Naive thymus-derived CD4-positive, alpha-beta T cell (primary cell): ENCODE results near the gene SMAP2. TPM values are rescaled to one million over a fixed set of nuclear protein-coding genes. Genes with fewer than 3 reads are reported as not detected.
"Not testable (repeated sequence)": the region's sequence is repeated elsewhere in the genome, so short reads cannot be mapped to it uniquely, and the experiment has no call there.

Experiments
- ATAC-seq: fragments of 150-1000 bp; cut with Tn5 transposase; 2 replicates; pipeline ENCODE4 v1.10.0; 2021; ENCODE audit warnings: mild to moderate bottlenecking, moderate library complexity
- CTCF ChIA-PET: fragments of 350-600 bp; sonication (Branson Sonifier 250); formaldehyde crosslinking; loops from one replicate; lab custom pipeline; 2021; ENCODE audit warnings: antibody characterized with exemption; lab: Charles Lee
- POLR2A ChIA-PET: fragments of 350-600 bp; sonication (Branson Sonifier 250); formaldehyde crosslinking; loops from one replicate; lab custom pipeline; 2021; ENCODE audit warnings: antibody characterized with exemption, inconsistent platforms; lab: Charles Lee
- DNase-seq, 9 donors: peaks; one replicate each; pipeline versions ENCODE4 v3.0.0 to v3.0.0-alpha.2; 2020 to 2022; ENCODE audit warnings: mixed read lengths in 1 of 9
- H3K27ac ChIP-seq: one replicate; pipeline ENCODE4 v1.7.0; 2013; ENCODE audit warnings: mild to moderate bottlenecking, low read depth, low read length, moderate library complexity
- H3K27me3 ChIP-seq, 2 donors: one replicate each; pipeline ENCODE4 v1.7.0; 2013; ENCODE audit warnings: low read length in 2 of 2, mild to moderate bottlenecking in 2 of 2, moderate library complexity in 2 of 2; ENCODE audit not compliant: control insufficient read depth in 2 of 2, insufficient read depth in 2 of 2
- H3K36me3 ChIP-seq, 3 experiments: 1 replicate in 2 of 3; 2 replicates in 1 of 3; pipeline ENCODE4 v1.7.0; 2013; ENCODE audit warnings: low read length in 3 of 3, mild to moderate bottlenecking in 3 of 3, moderate library complexity in 1 of 3; ENCODE audit not compliant: insufficient read depth in 3 of 3, control insufficient read depth in 2 of 3
- H3K4me1 ChIP-seq, 2 donors: one replicate each; pipeline ENCODE4 v1.7.0; 2013; ENCODE audit warnings: low read length in 2 of 2, mild to moderate bottlenecking in 2 of 2, moderate library complexity in 1 of 2; ENCODE audit not compliant: control insufficient read depth in 2 of 2, insufficient read depth in 2 of 2
- H3K4me3 ChIP-seq: 2 replicates; pipeline ENCODE4 v1.7.0; 2013; ENCODE audit warnings: mild to moderate bottlenecking, low read length
- H3K9me3 ChIP-seq, 3 experiments: 1 replicate in 2 of 3; 2 replicates in 1 of 3; pipeline ENCODE4 v1.7.0; 2013; ENCODE audit warnings: low read length in 3 of 3; ENCODE audit not compliant: control insufficient read depth in 2 of 3
- H3K27ac Mint-ChIP-seq, 9 donors: one replicate each; pipeline ENCODE4 v1.8.0; 2020 to 2022; ENCODE audit warnings: mixed read lengths in 9 of 9, mild to moderate bottlenecking in 8 of 9, moderate library complexity in 5 of 9, inconsistent platforms in 2 of 9
- H3K27me3 Mint-ChIP-seq, 5 donors: one replicate each; pipeline ENCODE4 v1.8.0; 2021 to 2022; ENCODE audit warnings: mixed read lengths in 5 of 5, mild to moderate bottlenecking in 1 of 5
- H3K36me3 Mint-ChIP-seq, 5 donors: one replicate each; pipeline ENCODE4 v1.8.0; 2020 to 2022; ENCODE audit warnings: mixed read lengths in 5 of 5, mild to moderate bottlenecking in 3 of 5, inconsistent platforms in 1 of 5
- H3K4me1 Mint-ChIP-seq, 7 donors: one replicate each; pipeline ENCODE4 v1.8.0; 2020 to 2022; ENCODE audit warnings: mixed read lengths in 7 of 7, mild to moderate bottlenecking in 3 of 7, inconsistent platforms in 1 of 7
- H3K4me3 Mint-ChIP-seq, 10 donors: one replicate each; pipeline ENCODE4 v1.8.0; 2020 to 2022; ENCODE audit warnings: mild to moderate bottlenecking in 10 of 10, mixed read lengths in 10 of 10, moderate library complexity in 6 of 10, inconsistent platforms in 2 of 10
- H3K9me3 Mint-ChIP-seq, 11 donors: one replicate each; pipeline ENCODE4 v1.8.0; 2020 to 2022; ENCODE audit warnings: mixed read lengths in 11 of 11, mild to moderate bottlenecking in 4 of 11, inconsistent platforms in 1 of 11, moderate library complexity in 1 of 11
- intact Hi-C, 2 donors: fragments of 100-400 bp; cut with micrococcal nuclease; formaldehyde crosslinking; loops; one replicate each; pipeline ENCODE4 v1.15.1; 2023
- polyA plus RNA-seq, 2 donors: library from polyadenylated mRNA; unstranded; fragments of 300-500 nt; fragmentation: Illumina TruSeq; gene quantifications; one replicate each; pipeline ENCODE4 v1.2.3, GENCODE V29; 2021
- total RNA-seq, 6 experiments: library from RNA in 5 of 6; stranded (reverse) in 5 of 6; gene quantifications; 1 replicate in 5 of 6; 2 replicates in 1 of 6; pipeline ENCODE4 v1.2.3 and lab custom pipeline; 2021 to 2026

SMAP2 gene
- total and polyA plus RNA-seq, 7 experiments from 2014 or later: 144 to 542 (median 203) TPM

DNA sequence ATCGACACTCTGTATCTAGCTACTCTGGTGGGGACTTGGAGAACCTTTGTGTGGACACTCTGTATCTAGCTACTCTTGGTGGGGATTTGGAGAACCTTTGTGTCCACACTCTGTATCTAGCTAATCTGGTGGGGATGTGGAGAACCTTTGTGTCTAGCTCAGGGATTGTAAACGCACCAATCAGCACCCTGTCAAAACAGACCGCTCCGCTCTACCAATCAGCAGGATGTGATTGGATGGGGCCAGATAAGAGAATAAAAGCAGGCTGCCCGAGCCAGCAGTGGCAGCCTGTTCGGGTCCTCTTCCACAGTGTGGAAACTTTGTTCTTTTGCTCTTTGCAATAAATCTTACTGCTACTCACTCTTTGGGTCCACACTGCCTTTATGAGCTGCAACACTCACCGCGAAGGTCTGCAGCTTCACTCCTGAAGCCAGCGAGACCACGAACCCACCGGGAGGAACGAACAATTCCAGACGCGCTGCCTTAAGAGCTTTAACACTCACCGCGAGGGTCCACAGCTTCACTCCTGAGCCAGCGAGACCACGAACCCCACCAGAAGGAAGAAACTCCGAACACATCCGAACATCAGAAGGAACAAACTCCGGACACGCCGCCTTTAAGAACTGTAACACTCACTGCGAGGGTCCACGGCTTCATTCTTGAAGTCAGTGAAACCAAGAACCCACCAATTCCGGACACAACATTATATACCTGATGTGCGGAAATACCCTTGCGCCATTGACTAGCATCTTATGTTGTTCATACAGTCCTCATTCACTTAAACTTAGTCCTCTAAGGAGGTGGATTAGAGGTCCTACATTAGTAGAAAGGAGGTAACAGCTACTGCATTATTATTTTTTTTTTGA is 15.2 kb downstream of the SMAP2 start:
- H3K4me1 ChIP-seq: peaks cover 85 to 87% of the 10 kb centered on the region in 2 donors
- ChIA-PET CTCF (interaction anchor here (0.8 to 3.3 kb wide), 7 partner anchors 9 to 47 kb away, joined by 3 to 16 read pairs (median 4); no protein-coding TSS in a partner anchor), POLR2A (interaction anchor here (0.8 to 16.0 kb wide), 6 partner anchors 10 to 327 kb away, joined by 3 to 408 read pairs (median 4); partner anchors contain the start of gene SMAP2)
- not testable (repeated sequence) for H3K9me3 ChIP-seq, H3K27me3 Mint-ChIP-seq, ATAC-seq, H3K27me3 ChIP-seq, H3K9me3 Mint-ChIP-seq, H3K36me3 ChIP-seq
- H3K36me3 Mint-ChIP-seq: peaks cover 5 to 38% (median 29%) of the 10 kb centered on the region in 5 donors
- intact Hi-C loops: loop anchor here (1.0 to 5.0 kb wide), 6 partner anchors 9 to 346 kb away; partner anchors contain the start of genes CAP1 (in 1 of the 2), COL9A2 (in 1 of the 2), NFYC (in 1 of the 2) and RLF (in 1 of the 2)
- H3K27ac Mint-ChIP-seq: peak overlapping the region; percentile 88 to 100 (median 98)
- H3K27ac ChIP-seq: peak overlapping the region; percentile 99
- peaks cover 64 to 92% (median 85%) of the 10 kb centered on the region in 7 donors for H3K4me1 Mint-ChIP-seq
- DNase-seq: peak in 4 of 9 donors; percentile 27 to 60 (median 50)
- peak overlapping the region; percentile 73 to 94 (median 92) for H3K4me3 Mint-ChIP-seq
- H3K4me3 ChIP-seq: peak overlapping the region; percentile 45

DNA sequence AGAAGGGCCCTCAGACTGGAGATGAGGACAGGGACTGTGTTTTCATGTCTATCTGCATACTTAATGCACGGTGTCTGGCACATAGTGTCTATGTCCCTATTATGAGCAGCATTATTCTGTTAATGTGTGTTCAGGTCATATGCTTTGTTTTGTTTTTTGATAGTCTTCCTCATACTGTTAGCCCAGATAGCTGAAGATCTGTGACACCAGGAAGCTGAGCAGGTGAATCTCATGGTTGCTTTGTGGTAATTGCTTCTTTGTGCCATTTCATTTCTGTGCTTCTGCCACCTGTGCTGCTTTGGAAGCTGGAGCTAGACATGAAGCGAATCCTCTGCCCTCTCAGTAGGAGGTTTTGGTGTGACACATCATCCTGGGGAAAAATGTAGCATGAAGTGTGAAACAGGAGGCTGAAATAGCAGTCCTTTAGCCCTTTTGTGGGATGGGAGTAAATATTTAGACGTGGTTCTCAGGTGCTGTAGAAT is 15.8 kb downstream of the SMAP2 start:
- H3K36me3 ChIP-seq: no peaks in the 10 kb centered on the region
- Mint-ChIP-seq H3K4me3 (peak overlapping the region; percentile 73 to 94 (median 92)), H3K27ac (peak overlapping the region; percentile 88 to 100 (median 98)), H3K9me3 (peaks cover 0 to 4% (median 0%) of the 10 kb centered on the region in 11 donors), H3K4me1 (peaks cover 59 to 92% (median 85%) of the 10 kb centered on the region in 7 donors), H3K27me3 (no peaks in the 10 kb centered on the region), H3K36me3 (peaks cover 5 to 41% (median 29%) of the 10 kb centered on the region in 5 donors)
- peaks cover 85 to 87% of the 10 kb centered on the region in 2 donors for H3K4me1 ChIP-seq
- peak overlapping the region; percentile 99 for H3K27ac ChIP-seq
- ChIA-PET CTCF (interaction anchor here (0.8 to 1.8 kb wide), 7 partner anchors 8 to 48 kb away, joined by 3 to 6 read pairs (median 4); no protein-coding TSS in a partner anchor), POLR2A (interaction anchor here (0.8 to 16.0 kb wide), 5 partner anchors 10 to 328 kb away, joined by 3 to 408 read pairs (median 5); partner anchors contain the start of gene SMAP2)
- ATAC-seq (no peak), DNase-seq (peak in 7 of 9 donors; percentile 51 to 67 (median 57))
- peak overlapping the region; percentile 45 for H3K4me3 ChIP-seq
- H3K27me3 ChIP-seq: no peaks in the 10 kb centered on the region
- H3K9me3 ChIP-seq: no peaks in the 10 kb centered on the region
- intact Hi-C loops: loop anchor here (1.0 to 5.0 kb wide), 6 partner anchors 8 to 347 kb away; partner anchors contain the start of genes CAP1 (in 1 of the 2), COL9A2 (in 1 of the 2), NFYC (in 1 of the 2) and RLF (in 1 of the 2)

DNA sequence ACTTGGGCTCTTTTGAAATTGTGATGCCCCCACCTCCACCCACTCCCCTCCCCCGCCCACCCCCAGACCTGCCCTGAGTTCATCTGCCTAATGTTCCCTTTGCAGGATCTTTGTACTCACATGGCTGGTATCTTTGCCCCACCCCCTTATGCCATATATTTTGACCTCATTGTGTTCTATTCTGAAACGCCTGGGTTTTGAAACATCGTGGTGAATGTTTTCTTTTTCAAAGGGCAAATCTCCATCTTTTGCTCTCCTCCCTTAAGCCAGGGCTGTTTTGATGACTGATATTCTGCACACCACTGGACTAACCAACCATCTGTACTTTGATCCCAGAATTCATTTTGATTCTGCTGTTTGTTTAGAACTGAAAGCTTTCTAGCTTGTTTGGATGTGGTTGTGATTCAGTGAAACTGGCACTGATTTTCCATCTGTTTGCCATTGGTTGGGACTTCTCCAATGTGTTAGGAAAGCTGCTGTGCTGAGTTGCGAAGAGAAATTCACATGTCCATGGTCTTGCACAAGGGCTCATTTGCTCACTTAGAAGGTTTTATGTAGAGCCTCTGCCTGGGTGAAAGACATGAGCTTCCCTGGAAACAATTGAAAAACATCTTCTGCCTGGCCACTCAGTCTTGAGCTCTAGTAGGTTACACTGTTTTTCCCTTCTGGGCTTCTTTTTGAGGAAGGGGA is 16.5 kb downstream of the SMAP2 start:
- H3K4me3 ChIP-seq: peak overlapping the region; percentile 45
- no peaks in the 10 kb centered on the region for H3K27me3 ChIP-seq
- H3K4me1 Mint-ChIP-seq: peaks cover 60 to 92% (median 85%) of the 10 kb centered on the region in 7 donors
- H3K4me3 Mint-ChIP-seq: peak overlapping the region; percentile 73 to 94 (median 92)
- POLR2A ChIA-PET: interaction anchor here (1.0 to 16.0 kb wide), 7 partner anchors 11 to 328 kb away, joined by 3 to 408 read pairs (median 4); partner anchors contain the start of genes RLF and SMAP2
- intact Hi-C loops: loop anchor here (1.0 to 5.0 kb wide), 6 partner anchors 7 to 348 kb away; partner anchors contain the start of genes CAP1 (in 1 of the 2), COL9A2 (in 1 of the 2), NFYC (in 1 of the 2) and RLF (in 1 of the 2)
- H3K9me3 ChIP-seq: no peaks in the 10 kb centered on the region
- H3K36me3 ChIP-seq: no peaks in the 10 kb centered on the region
- H3K4me1 ChIP-seq: peaks cover 85 to 87% of the 10 kb centered on the region in 2 donors
- H3K36me3 Mint-ChIP-seq: peaks cover 5 to 45% (median 36%) of the 10 kb centered on the region in 5 donors
- peak overlapping the region; percentile 99 for H3K27ac ChIP-seq
- peak overlapping the region; percentile 88 to 100 (median 98) for H3K27ac Mint-ChIP-seq
- CTCF ChIA-PET: interaction anchor here (0.8 to 1.6 kb wide), 5 partner anchors 8 to 18 kb away, joined by 3 to 5 read pairs (median 4); no protein-coding TSS in a partner anchor
- ATAC-seq: no peak
- peaks cover 0 to 4% (median 0%) of the 10 kb centered on the region in 11 donors for H3K9me3 Mint-ChIP-seq
- DNase-seq: peak in 4 of 9 donors; percentile 41 to 67 (median 56)
- H3K27me3 Mint-ChIP-seq: no peaks in the 10 kb centered on the region

DNA sequence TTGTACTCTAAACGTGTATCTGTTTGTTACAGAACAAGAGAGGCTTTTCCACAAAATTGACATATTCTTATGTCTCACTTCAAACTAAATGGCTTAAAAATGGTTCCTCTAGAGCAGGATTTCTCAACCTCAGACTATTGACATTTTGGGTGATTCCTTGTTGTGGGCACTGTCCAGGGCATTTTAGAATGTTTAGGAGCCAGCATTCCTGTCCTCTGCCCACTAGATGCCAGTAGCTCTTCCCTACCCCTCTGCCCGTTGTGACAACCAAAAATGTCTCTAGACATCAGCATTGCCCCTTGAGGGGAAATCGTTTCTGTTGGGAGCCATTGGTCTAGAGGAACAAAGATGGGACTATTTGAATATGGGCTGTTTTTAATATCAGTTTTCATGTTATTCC is 17.3 kb downstream of the SMAP2 start:
- no peak for DNase-seq
- no peaks in the 10 kb centered on the region for H3K36me3 ChIP-seq
- H3K9me3 ChIP-seq: no peaks in the 10 kb centered on the region
- POLR2A ChIA-PET: interaction anchor here (1.0 to 16.0 kb wide), 8 partner anchors 10 to 329 kb away, joined by 3 to 408 read pairs (median 4); partner anchors contain the start of genes RLF and SMAP2
- intact Hi-C loops: no loop called here
- Mint-ChIP-seq H3K36me3 (peaks cover 5 to 48% (median 36%) of the 10 kb centered on the region in 5 donors), H3K9me3 (peaks cover 0 to 4% (median 0%) of the 10 kb centered on the region in 11 donors), H3K27me3 (no peaks in the 10 kb centered on the region), H3K27ac (peak overlapping the region; percentile 88 to 100 (median 98)), H3K4me3 (peak overlapping the region; percentile 61 to 94 (median 91)), H3K4me1 (peaks cover 62 to 92% (median 85%) of the 10 kb centered on the region in 7 donors)
- CTCF ChIA-PET: interaction anchor here (0.7 to 1.6 kb wide), 4 partner anchors 9 to 18 kb away, joined by 3 to 5 read pairs (median 4); partner anchors contain the start of gene SMAP2
- no peak for ATAC-seq
- peaks cover 89 to 90% of the 10 kb centered on the region in 2 donors for H3K4me1 ChIP-seq
- H3K27me3 ChIP-seq: no peaks in the 10 kb centered on the region
- H3K27ac ChIP-seq: peak overlapping the region; percentile 99
- peak overlapping the region; percentile 29 for H3K4me3 ChIP-seq

DNA sequence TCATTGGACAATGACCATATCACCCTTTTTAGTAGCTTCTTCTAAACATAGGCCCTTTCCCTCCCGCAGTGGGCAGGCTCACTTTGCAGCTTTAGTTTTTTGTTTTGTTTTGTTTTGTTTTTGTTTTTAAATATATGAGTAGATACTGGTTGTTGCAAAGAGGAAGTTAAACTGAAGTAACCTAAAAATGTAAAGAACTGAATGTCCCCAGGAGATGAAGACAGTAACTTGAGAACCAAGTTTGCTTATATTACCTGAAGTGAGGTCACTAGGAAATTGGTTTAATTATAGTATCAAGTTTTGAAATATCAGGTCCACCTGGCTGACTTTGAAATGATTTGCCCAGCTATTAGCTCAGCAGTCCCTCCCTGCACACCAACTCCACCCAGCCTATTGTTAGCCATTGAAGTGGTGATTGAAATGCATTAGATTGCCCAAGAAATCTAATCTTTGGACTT is 18.2 kb downstream of the SMAP2 start:
- Mint-ChIP-seq H3K4me3 (peak overlapping the region; percentile 20 to 94 (median 90)), H3K36me3 (peaks cover 5 to 47% (median 32%) of the 10 kb centered on the region in 5 donors), H3K27me3 (no peaks in the 10 kb centered on the region), H3K4me1 (peaks cover 61 to 94% (median 88%) of the 10 kb centered on the region in 7 donors), H3K9me3 (no peaks in the 10 kb centered on the region), H3K27ac (peak overlapping the region; percentile 73 to 100 (median 98))
- Histone ChIP-seq H3K36me3 (no peaks in the 10 kb centered on the region), H3K27ac (peak overlapping the region; percentile 99), H3K4me1 (peaks cover 90 to 92% of the 10 kb centered on the region in 2 donors), H3K4me3 (peak overlapping the region; percentile 29), H3K9me3 (no peaks in the 10 kb centered on the region), H3K27me3 (no peaks in the 10 kb centered on the region)
- ATAC-seq (no peak), DNase-seq (peak in 1 of 9 donors; percentile 53)
- ChIA-PET CTCF (interaction anchor here (0.7 to 1.5 kb wide), 3 partner anchors 10 to 18 kb away, joined by 3 to 5 read pairs (median 3); partner anchors contain the start of gene SMAP2), POLR2A (interaction anchor here (1.3 to 16.0 kb wide), 4 partner anchors 13 to 76 kb away, joined by 3 to 408 read pairs (median 8); partner anchors contain the start of gene SMAP2)
- intact Hi-C loops: no loop called here
